ENCODE data around the gene ZBTB32. TPM values are rescaled to one million over a fixed set of nuclear protein-coding genes. Genes with fewer than 3 reads are reported as not detected.
A peak's percentile ranks its signal among the peaks of the same experiment; 100 is the strongest.

ZBTB32 gene
- total RNA-seq, 4 donors from 2014 or later, result 0.38 TPM; not detected in 3

GRCh38 chr19:35742121-35742724 is 37.9 kb downstream of the ZBTB32 start, which contains the start of gene IGFLR1:
TSS of gene IGFLR1 (minus strand) at chr19:35742452. CDS start at chr19:35741180, 1,272 bp downstream.
- H3K27me3 ChIP-seq, result no peaks in the 10 kb centered on the region
- intact Hi-C loops (cut with DNase I), result no loop called here
- H3K27ac ChIP-seq, result peak within 1 kb of the TSS; percentile 69 to 92 (median 82)
- no peak for TF ChIP-seq CTCF (IDR thresholded peaks at IDR 0.05)
- peak in 1 of 4 donors; percentile 54 for TF ChIP-seq POLR2A (IDR thresholded peaks at IDR 0.05)
- peaks cover 7 to 39% (median 16%) of the 10 kb centered on the region in 3 donors for H3K36me3 ChIP-seq
- peak within 1 kb of the TSS in 3 of 4 donors; percentile 59 to 74 (median 60) for H3K4me3 ChIP-seq
- WGBS, 2 donors, result 63 to 73% methylated on average over 4 of the region's 9 CpGs
- peaks cover 20 to 70% (median 34%) of the 10 kb centered on the region in 3 donors for H3K4me1 ChIP-seq
- no peak for DNase-seq
- no peaks in the 10 kb centered on the region for H3K9me3 ChIP-seq

DNA sequence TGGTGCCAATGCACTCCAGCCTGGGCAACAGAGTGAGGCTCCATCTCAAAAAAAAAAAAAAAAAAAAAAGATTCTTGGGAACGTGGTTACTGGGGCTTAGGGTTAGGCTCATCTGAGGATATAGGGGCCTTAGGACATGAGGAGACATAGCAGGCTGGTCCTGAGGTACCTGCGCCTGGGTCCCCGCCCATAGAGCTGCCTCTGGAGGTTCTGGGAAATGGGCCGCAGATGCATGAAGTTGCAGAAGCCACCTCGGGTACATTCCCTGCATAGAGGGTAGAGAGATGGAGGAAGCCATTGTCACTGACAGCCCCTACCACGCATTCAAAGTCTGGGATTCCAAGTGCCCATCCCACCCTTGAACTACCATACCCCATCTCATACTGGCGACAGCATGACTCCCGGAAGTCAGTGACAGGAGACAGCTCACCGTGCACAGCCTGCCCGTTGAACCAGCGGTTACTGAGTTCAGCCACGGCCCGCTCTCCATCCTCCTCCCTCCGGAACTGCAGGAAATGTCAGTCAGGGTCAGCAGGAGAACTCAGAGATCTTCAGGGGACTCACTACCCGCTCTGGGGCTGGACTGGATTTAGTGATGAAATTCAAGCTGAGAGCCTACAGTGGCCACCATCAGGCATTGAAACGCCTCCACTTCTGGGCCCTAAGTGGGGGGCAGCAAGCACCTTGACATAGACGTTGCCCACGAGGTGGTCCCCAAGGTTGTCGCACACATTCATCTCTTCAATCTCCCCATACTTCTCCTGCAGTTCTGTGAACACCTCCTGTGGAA is 39.5 kb downstream of the ZBTB32 start:
- DNase-seq, result no peak
- intact Hi-C loops (cut with DNase I), result no loop called here
- TF ChIP-seq CTCF (IDR thresholded peaks at IDR 0.05), result no peak
- TF ChIP-seq POLR2A (IDR thresholded peaks at IDR 0.05), result no peak
- H3K4me3 ChIP-seq, result peak overlapping the region; percentile 90 to 97 (median 92)
- peak overlapping the region; percentile 100 for H3K27ac ChIP-seq
- 77 to 85% methylated on average over 13 to 18 of the region's 19 CpGs for WGBS, 2 donors
- H3K27me3 ChIP-seq, result no peaks in the 10 kb centered on the region
- H3K4me1 ChIP-seq, result peaks cover 27 to 80% (median 39%) of the 10 kb centered on the region in 3 donors
- no peaks in the 10 kb centered on the region for H3K9me3 ChIP-seq
- peaks cover 0 to 23% (median 1%) of the 10 kb centered on the region in 3 donors for H3K36me3 ChIP-seq

DNA sequence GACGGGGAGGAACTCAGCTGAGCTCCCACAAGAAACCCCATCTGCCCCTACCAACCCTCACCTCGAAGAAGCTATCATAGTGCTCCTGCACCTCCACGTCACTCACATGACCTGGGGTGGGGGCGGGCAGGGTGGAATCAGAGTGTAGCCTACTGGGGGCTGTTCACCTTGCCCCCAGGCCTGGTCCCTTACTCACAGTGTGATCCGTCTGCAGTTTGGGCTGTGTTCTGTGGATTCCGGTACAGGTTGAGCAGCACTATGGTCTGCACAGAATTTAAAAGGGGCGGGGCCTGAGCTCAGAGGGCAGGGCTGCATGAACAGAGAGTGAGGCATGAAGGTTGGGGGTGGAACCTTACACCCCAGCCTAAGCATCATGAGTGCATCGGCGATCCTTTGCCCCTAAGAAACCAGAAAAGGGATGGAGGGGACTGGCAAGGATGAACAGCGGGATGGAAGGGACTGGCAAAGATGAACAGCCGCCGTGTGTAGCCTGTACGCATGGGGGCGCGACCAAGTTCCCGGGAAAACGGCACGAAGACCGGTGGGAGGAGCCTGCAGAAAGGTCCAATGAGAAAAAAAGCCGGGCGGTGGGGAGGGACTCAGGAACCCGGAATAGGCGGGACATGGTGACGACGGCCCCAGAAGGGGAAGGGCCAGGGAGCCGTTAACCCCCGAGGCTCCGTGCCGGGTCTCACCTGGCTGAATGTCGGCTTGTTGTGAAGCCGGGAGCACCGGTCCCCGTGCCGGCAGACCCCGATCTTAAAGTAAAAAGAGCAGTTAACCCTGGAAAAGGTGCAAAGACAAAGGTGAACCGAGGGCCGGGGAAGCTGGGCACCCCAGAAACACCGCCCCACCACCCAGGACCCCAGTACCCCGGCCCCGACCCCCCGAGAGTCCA is 40.3 kb downstream of the ZBTB32 start:
- H3K27ac ChIP-seq, result peak overlapping the region; percentile 100
- H3K9me3 ChIP-seq, result no peaks in the 10 kb centered on the region
- 5 to 6% methylated on average over 27 to 36 of the region's 41 CpGs for WGBS, 2 donors
- DNase-seq, result peak; percentile 70
- H3K36me3 ChIP-seq, result peaks cover 0 to 19% (median 0%) of the 10 kb centered on the region in 3 donors
- TF ChIP-seq CTCF (IDR thresholded peaks at IDR 0.05) (peak in 5 of 6 experiments; percentile 10 to 35 (median 31)), POLR2A (IDR thresholded peaks at IDR 0.05) (peak in 1 of 4 donors; percentile 13)
- intact Hi-C loops (cut with DNase I), result no loop called here
- H3K27me3 ChIP-seq, result no peaks in the 10 kb centered on the region
- peak overlapping the region; percentile 90 to 97 (median 92) for H3K4me3 ChIP-seq
- H3K4me1 ChIP-seq, result peaks cover 31 to 82% (median 44%) of the 10 kb centered on the region in 3 donors

DNA sequence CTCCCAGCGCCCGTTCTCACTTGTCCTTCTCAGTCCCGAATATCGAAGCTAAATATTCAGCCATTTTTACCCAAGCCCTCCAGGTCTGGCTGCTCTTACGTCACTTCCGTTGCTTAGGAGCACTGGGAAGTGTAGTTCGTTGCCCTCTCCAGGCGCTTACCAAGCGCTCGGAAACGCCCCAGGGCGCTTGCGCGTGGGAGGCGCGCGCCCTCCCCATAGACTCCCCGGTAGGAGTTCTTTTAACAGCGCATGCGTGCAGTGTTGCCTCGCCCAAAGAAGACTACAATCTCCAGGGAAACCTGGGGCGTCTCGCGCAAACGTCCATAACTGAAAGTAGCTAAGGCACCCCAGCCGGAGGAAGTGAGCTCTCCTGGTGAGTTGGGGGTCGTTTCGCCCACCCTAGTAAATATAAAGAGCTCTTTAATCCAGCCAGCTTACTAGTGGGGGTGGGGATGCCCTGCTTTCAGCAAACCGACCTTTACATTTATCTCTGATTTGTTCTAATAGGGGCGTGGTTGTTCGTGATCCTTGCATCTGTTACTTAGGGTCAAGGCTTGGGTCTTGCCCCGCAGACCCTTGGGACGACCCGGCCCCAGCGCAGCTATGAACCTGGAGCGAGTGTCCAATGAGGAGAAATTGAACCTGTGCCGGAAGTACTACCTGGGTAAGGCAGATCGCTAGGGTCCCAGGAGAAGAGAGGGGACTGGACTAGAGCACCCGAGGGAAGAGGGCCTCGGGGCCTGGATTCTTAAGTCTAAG is 41.1 kb downstream of the ZBTB32 start, which contains the start of the genes PSENEN and U2AF1L4:
Gene PSENEN (plus strand): TSS at position 324 of the 759 bp plus-strand sequence. CDS start 280 bp downstream, at position 604.
Gene U2AF1L4 (minus strand): TSS at position 91 of the 759 bp plus-strand sequence. CDS start 27 bp downstream, at position 64.
- peak within 1 kb of the TSS; percentile 90 to 97 (median 92) for H3K4me3 ChIP-seq
- H3K9me3 ChIP-seq, result no peaks in the 10 kb centered on the region
- H3K4me1 ChIP-seq, result peaks cover 25 to 82% (median 46%) of the 10 kb centered on the region in 3 donors
- intact Hi-C loops (cut with DNase I), result no loop called here
- H3K36me3 ChIP-seq, result peaks cover 0 to 19% (median 0%) of the 10 kb centered on the region in 3 donors
- DNase-seq, result peak; percentile 87
- TF ChIP-seq POLR2A (IDR thresholded peaks at IDR 0.05) (peak in 2 of 4 donors; percentile 39 to 45), CTCF (IDR thresholded peaks at IDR 0.05) (no peak)
- 0 to 1% methylated on average over 11 to 18 of the region's 40 CpGs for WGBS, 2 donors
- peak within 1 kb of the TSS; percentile 100 for H3K27ac ChIP-seq
- H3K27me3 ChIP-seq, result no peaks in the 10 kb centered on the region
